HEK293 (cell line): Measurements from ENCODE around the gene RAP1A.

ENCODE experiments used
- KLF1 ChIP-seq: fragments of 450-650 bp; formaldehyde crosslinking; IDR thresholded peaks from 2 replicates; pipeline ENCODE4 v1.5.1; 2016; ENCODE audit warnings: missing biosample characterization, missing genetic modification characterization
- SALL2 ChIP-seq: fragments of 450-650 bp; formaldehyde crosslinking; IDR thresholded peaks from 2 replicates; pipeline ENCODE4 v1.5.0; 2017; ENCODE audit warnings: missing biosample characterization, mild to moderate bottlenecking, missing genetic modification characterization, borderline replicate concordance
- WT1 ChIP-seq: fragments of 450-650 bp; formaldehyde crosslinking; IDR thresholded peaks from 2 replicates; pipeline ENCODE4 v1.5.1; 2016; ENCODE audit warnings: missing biosample characterization, missing genetic modification characterization
- ZNF629 ChIP-seq: fragments of 450-650 bp; formaldehyde crosslinking; IDR thresholded peaks from 2 replicates; pipeline ENCODE4 v1.5.1; 2017; ENCODE audit warnings: missing biosample characterization, missing genetic modification characterization
- ZNF654 ChIP-seq: fragments of 450-650 bp; formaldehyde crosslinking; IDR thresholded peaks from 2 replicates; pipeline ENCODE4 v1.5.1; 2016; ENCODE audit warnings: low read depth, missing biosample characterization, missing genetic modification characterization
- TF ChIP-seq, protein P1 (sequence below): fragments of 450-650 bp; formaldehyde crosslinking; IDR thresholded peaks from 2 replicates; pipeline ENCODE4 v1.5.1; 2016; ENCODE audit warnings: missing biosample characterization, missing genetic modification characterization
- TF ChIP-seq, protein P2 (sequence below): fragments of 450-650 bp; formaldehyde crosslinking; IDR thresholded peaks from 2 replicates; pipeline ENCODE4 v1.5.1; 2017; ENCODE audit warnings: missing biosample characterization, missing genetic modification characterization
- TF ChIP-seq, protein P3 (sequence below): fragments of 450-650 bp; IDR thresholded peaks from 2 replicates; pipeline ENCODE4 v1.5.1; 2018; ENCODE audit warnings: missing biosample characterization, missing genetic modification characterization
- TF ChIP-seq, protein P4 (sequence below): fragments of 450-650 bp; formaldehyde crosslinking; IDR thresholded peaks from 2 replicates; pipeline ENCODE4 v1.5.1; 2016; ENCODE audit warnings: missing biosample characterization, missing genetic modification characterization

DNA sequence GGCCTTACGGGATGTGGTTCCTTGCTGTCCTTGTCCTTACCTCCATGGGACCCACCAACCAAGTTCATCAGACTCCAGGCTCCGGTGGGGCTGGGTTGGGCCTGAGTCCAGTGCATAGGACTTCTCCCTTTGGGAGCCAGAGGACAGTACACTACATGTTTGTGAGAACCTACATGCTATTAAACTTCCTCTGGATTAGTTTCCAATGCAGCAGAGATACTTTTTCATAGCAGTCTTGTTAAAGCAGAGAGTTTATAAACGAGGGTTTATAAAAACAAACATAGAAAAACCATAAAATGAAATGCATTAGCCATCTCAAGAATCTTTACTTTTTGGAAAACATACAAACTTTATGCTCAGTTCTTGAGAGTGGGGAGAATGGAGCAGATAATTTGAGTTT lies 86.3 kb downstream of the RAP1A start:
- TF ChIP-seq, protein P1, sequence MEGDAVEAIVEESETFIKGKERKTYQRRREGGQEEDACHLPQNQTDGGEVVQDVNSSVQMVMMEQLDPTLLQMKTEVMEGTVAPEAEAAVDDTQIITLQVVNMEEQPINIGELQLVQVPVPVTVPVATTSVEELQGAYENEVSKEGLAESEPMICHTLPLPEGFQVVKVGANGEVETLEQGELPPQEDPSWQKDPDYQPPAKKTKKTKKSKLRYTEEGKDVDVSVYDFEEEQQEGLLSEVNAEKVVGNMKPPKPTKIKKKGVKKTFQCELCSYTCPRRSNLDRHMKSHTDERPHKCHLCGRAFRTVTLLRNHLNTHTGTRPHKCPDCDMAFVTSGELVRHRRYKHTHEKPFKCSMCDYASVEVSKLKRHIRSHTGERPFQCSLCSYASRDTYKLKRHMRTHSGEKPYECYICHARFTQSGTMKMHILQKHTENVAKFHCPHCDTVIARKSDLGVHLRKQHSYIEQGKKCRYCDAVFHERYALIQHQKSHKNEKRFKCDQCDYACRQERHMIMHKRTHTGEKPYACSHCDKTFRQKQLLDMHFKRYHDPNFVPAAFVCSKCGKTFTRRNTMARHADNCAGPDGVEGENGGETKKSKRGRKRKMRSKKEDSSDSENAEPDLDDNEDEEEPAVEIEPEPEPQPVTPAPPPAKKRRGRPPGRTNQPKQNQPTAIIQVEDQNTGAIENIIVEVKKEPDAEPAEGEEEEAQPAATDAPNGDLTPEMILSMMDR (tag by site-specific recombination) = no peak
- TF ChIP-seq KLF1 (tag by site-specific recombination) (no peak), WT1 (tag by site-specific recombination) (no peak), SALL2 (tag by site-specific recombination) (no peak), ZNF629 (no peak), ZNF654 (tag by site-specific recombination) (no peak)
- TF ChIP-seq, protein P2, sequence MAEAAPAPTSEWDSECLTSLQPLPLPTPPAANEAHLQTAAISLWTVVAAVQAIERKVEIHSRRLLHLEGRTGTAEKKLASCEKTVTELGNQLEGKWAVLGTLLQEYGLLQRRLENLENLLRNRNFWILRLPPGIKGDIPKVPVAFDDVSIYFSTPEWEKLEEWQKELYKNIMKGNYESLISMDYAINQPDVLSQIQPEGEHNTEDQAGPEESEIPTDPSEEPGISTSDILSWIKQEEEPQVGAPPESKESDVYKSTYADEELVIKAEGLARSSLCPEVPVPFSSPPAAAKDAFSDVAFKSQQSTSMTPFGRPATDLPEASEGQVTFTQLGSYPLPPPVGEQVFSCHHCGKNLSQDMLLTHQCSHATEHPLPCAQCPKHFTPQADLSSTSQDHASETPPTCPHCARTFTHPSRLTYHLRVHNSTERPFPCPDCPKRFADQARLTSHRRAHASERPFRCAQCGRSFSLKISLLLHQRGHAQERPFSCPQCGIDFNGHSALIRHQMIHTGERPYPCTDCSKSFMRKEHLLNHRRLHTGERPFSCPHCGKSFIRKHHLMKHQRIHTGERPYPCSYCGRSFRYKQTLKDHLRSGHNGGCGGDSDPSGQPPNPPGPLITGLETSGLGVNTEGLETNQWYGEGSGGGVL (tag by site-specific recombination) = no peak
- TF ChIP-seq, protein P3, sequence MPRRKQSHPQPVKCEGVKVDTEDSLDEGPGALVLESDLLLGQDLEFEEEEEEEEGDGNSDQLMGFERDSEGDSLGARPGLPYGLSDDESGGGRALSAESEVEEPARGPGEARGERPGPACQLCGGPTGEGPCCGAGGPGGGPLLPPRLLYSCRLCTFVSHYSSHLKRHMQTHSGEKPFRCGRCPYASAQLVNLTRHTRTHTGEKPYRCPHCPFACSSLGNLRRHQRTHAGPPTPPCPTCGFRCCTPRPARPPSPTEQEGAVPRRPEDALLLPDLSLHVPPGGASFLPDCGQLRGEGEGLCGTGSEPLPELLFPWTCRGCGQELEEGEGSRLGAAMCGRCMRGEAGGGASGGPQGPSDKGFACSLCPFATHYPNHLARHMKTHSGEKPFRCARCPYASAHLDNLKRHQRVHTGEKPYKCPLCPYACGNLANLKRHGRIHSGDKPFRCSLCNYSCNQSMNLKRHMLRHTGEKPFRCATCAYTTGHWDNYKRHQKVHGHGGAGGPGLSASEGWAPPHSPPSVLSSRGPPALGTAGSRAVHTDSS = no peak
- TF ChIP-seq, protein P4, sequence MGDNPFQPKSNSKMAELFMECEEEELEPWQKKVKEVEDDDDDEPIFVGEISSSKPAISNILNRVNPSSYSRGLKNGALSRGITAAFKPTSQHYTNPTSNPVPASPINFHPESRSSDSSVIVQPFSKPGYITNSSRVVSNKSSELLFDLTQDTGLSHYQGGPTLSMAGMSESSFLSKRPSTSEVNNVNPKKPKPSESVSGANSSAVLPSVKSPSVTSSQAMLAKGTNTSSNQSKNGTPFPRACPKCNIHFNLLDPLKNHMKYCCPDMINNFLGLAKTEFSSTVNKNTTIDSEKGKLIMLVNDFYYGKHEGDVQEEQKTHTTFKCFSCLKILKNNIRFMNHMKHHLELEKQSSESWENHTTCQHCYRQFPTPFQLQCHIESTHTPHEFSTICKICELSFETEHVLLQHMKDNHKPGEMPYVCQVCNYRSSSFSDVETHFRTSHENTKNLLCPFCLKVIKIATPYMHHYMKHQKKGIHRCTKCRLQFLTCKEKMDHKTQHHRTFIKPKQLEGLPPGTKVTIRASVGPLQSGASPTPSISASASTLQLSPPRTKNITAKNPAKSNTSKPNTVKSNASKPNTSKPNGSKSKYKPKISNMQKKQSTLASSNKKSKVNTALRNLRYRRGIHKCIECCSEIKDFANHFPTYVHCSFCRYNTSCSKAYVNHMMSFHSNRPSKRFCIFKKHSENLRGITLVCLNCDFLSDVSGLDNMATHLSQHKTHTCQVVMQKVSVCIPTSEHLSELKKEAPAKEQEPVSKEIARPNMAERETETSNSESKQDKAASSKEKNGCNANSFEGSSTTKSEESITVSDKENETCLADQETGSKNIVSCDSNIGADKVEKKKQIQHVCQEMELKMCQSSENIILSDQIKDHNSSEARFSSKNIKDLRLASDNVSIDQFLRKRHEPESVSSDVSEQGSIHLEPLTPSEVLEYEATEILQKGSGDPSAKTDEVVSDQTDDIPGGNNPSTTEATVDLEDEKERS (tag by site-specific recombination) = no peak
